ENCODE results near the gene IDUA. TPM values are rescaled to one million over a fixed set of nuclear protein-coding genes. Genes with fewer than 3 reads are reported as not detected.
A peak's percentile ranks its signal among the peaks of the same experiment; 100 is the strongest.

IDUA gene
- total and polyA plus RNA-seq, 8 donors, result 8.8 to 278 (median 21.7) TPM

DNA sequence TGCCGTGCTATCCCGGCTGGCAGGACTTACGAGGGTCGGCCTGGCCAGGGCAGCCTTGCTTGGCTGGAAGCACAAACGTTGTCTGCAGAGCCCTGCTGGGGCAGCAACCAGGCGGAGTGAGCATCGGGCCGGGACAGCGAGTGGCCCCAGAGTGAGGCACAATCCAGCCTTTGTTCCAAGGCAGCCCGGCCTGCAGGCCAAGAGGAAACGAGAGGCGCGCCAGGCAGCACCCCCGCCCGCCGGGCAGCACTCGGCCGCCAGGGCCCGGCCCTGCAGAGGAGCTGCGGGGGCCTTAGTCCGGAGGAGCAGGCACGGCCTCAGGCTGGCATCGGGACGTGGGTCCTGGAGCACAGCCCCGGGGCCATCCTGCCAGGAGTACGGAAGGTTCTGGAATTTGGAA, 48.7 kb downstream of the IDUA start:
- intact Hi-C loops (cut with DNase I; ENCODE audit: low total_unique reads), result no loop called here
- H3K27me3 ChIP-seq, result peaks cover 0 to 29% (median 8%) of the 10 kb centered on the region in 3 donors
- H3K9me3 ChIP-seq, result no peaks in the 10 kb centered on the region
- no peak for TF ChIP-seq POLR2A (IDR thresholded peaks at IDR 0.05)
- peak in 2 of 3 donors; percentile 10 for TF ChIP-seq POLR2AphosphoS5 (IDR thresholded peaks at IDR 0.05)
- TF ChIP-seq, protein P1, sequence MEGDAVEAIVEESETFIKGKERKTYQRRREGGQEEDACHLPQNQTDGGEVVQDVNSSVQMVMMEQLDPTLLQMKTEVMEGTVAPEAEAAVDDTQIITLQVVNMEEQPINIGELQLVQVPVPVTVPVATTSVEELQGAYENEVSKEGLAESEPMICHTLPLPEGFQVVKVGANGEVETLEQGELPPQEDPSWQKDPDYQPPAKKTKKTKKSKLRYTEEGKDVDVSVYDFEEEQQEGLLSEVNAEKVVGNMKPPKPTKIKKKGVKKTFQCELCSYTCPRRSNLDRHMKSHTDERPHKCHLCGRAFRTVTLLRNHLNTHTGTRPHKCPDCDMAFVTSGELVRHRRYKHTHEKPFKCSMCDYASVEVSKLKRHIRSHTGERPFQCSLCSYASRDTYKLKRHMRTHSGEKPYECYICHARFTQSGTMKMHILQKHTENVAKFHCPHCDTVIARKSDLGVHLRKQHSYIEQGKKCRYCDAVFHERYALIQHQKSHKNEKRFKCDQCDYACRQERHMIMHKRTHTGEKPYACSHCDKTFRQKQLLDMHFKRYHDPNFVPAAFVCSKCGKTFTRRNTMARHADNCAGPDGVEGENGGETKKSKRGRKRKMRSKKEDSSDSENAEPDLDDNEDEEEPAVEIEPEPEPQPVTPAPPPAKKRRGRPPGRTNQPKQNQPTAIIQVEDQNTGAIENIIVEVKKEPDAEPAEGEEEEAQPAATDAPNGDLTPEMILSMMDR (IDR thresholded peaks at IDR 0.05), result peak in 1 of 7 experiments; percentile 14
- no peak for TF ChIP-seq EP300 (IDR thresholded peaks at IDR 0.05)
- WGBS, 5 donors, result 26 to 50% (median 34%) methylated on average over 6 to 26 of the region's 26 CpGs
- no peaks in the 10 kb centered on the region for H3K36me3 ChIP-seq
- H3K4me1 ChIP-seq, result peaks cover 36 to 72% (median 63%) of the 10 kb centered on the region in 4 donors
- no peak overlapping the region for H3K4me3 ChIP-seq
- peak; percentile 78 to 83 for DNase-seq
- H3K27ac ChIP-seq, result peak overlapping the region; percentile 7 to 80 (median 31)

DNA sequence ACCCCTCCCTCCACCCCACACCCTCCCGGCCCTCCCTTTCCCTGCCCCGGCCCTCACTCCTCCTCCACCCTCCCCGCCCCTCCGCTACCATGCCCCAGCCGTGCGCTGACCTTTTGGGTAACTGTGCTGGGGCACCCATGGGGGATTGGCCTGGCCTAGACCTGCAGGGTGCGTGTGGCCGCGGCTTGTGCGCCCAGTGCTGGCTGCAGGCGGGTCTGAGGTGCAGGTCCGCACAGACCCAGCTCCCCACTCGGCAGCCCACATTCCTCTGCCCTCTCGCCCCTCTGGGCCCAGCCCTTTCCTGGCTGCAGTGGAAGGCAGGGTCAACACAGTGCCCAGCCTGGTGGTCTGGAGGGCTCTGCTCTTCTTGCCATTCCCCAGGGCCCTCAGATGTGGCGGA, 49.3 kb downstream of the IDUA start:
- DNase-seq, result no peak
- Histone ChIP-seq H3K36me3 (no peaks in the 10 kb centered on the region), H3K4me3 (no peak overlapping the region), H3K27me3 (peaks cover 0 to 28% (median 8%) of the 10 kb centered on the region in 3 donors), H3K27ac (peak overlapping the region in 2 of 5 donors; percentile 63 to 80), H3K4me1 (peaks cover 38 to 72% (median 66%) of the 10 kb centered on the region in 4 donors), H3K9me3 (no peaks in the 10 kb centered on the region)
- no peak for TF ChIP-seq EP300 (IDR thresholded peaks at IDR 0.05)
- no peak for TF ChIP-seq POLR2AphosphoS5 (IDR thresholded peaks at IDR 0.05)
- TF ChIP-seq, protein P1 (IDR thresholded peaks at IDR 0.05), result no peak
- TF ChIP-seq POLR2A (IDR thresholded peaks at IDR 0.05), result no peak
- intact Hi-C loops (cut with DNase I; ENCODE audit: low total_unique reads), result no loop called here
- WGBS, 5 donors, result 33 to 59% (median 48%) methylated on average over 3 to 15 of the region's 15 CpGs

DNA sequence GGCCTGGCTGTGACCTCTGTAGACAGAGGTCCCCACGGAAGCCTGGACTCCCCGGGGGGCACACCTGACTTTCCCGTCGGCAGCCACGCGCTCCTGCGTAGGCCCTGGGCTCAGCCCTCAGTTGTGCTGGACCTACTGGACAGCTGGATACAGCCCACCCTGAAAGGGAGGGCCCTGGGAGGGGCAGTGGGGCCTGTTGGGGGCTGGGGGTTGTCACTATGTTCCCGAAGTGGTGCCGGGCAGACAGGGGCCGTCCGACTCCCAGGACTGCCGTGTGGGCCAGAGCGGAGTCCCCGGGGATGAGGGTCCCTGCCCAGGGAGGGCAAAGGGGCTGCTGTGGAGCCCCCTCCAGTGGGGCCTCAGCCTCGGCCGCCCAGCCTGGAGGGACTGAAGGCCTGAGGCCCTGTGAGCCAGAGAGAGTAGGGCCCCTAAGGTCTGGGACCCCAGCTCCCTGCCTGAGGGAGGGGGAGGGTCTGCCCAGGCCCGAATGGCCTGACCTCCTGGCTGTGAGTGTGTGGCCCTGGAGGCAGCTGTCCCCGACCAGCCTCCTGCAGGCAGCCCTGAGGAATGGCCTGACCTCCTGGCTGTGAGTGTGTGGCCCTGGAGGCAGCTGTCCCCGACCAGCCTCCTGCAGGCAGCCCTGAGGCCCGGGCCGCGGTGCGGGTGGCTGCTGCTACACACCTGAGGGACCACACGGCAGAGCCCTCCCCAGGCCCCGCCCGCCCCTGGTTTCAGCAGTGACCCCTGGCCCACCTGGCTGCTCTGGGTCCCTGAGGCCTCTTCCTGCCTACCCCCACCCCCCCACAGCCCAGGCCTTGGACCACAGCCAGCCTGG, 50.3 kb downstream of the IDUA start:
- no peak overlapping the region for H3K27ac ChIP-seq
- H3K4me3 ChIP-seq, result no peak overlapping the region
- H3K4me1 ChIP-seq, result peaks cover 48 to 81% (median 76%) of the 10 kb centered on the region in 4 donors
- no peaks in the 10 kb centered on the region for H3K9me3 ChIP-seq
- intact Hi-C loops (cut with DNase I; ENCODE audit: low total_unique reads), result no loop called here
- no peak for DNase-seq
- WGBS, 5 donors, result 80 to 87% (median 82%) methylated on average over 7 to 26 of the region's 26 CpGs
- TF ChIP-seq, protein P1 (IDR thresholded peaks at IDR 0.05), result no peak
- TF ChIP-seq EP300 (IDR thresholded peaks at IDR 0.05) (no peak), POLR2AphosphoS5 (IDR thresholded peaks at IDR 0.05) (no peak), POLR2A (IDR thresholded peaks at IDR 0.05) (no peak)
- H3K27me3 ChIP-seq, result peaks cover 0 to 23% (median 5%) of the 10 kb centered on the region in 3 donors
- no peaks in the 10 kb centered on the region for H3K36me3 ChIP-seq

DNA sequence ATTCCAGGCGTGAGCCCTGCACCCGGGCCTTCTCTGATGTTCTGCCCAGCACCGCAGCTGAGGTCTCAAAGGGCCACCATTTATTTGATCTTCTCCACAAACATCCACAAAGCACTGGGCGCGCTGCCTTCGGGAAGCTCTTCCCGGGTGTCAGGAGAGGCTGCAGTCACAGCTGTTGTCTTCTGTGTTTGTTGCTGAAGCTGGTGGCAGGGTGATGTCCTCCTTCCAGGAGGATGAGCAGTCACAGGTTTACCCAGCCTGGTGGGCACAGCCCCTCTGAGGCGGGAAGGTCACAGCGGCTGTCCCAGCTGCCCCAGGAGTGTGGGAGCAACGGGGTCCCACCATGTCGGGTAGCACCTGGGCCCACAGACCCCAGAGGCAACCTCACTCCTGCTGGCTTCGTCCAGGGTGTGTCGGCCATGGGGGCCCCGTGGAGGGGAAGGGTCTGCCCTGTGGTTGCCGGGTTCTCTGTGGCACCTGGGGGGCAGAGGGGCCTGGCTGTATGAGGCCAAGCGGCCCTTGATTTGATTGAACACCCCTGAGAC, 52.2 kb downstream of the IDUA start:
- Histone ChIP-seq H3K4me3 (no peak overlapping the region), H3K9me3 (no peaks in the 10 kb centered on the region), H3K4me1 (peaks cover 53 to 84% (median 73%) of the 10 kb centered on the region in 4 donors), H3K27me3 (peaks cover 0 to 21% (median 9%) of the 10 kb centered on the region in 3 donors), H3K27ac (peak overlapping the region; percentile 32 to 87 (median 69)), H3K36me3 (no peaks in the 10 kb centered on the region)
- WGBS, 5 donors, result 46 to 76% (median 61%) methylated on average over 7 to 16 of the region's 16 CpGs
- no peak for TF ChIP-seq POLR2A (IDR thresholded peaks at IDR 0.05)
- no peak for TF ChIP-seq POLR2AphosphoS5 (IDR thresholded peaks at IDR 0.05)
- TF ChIP-seq, protein P1 (IDR thresholded peaks at IDR 0.05), result no peak
- no peak for TF ChIP-seq EP300 (IDR thresholded peaks at IDR 0.05)
- DNase-seq, result no peak
- intact Hi-C loops (cut with DNase I; ENCODE audit: low total_unique reads), result no loop called here
